ENCODE measurements around the gene FMOD.

Gene FMOD

DNA sequence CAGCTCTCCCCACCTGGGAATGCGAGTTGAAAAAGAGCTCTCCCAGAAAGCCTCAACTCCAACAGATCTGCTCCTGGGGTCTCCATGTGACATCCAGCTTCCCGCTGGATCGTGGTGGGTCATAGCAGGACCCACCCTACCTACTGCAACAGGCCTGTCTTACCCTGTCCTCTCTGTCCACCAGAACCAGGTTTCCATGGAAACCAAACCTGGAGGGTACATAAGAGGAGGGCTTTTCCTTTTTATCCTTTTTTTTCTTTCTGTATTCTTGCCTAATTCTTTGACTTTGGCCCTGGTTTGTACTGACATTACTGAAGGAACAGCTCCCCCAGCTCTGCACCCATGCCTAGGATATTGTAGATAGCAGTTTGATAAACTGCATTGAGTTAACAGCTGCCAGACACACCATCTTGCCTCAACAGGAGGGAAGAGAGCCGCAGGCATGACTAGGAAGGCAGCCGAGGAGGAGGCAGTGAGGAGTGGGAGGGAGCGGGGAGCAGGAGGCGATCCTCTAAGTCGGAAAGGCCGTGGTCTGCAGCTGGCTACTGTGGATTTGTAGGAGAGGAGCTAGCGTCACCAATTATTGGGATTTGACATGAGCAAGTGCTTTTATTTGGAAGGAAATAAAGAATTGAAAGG lies 9.7 kb upstream of the FMOD start:
- Histone ChIP-seq H3F3A (ENCODE audit: low read depth) (no peaks in the 10 kb centered on the region), H3K9me2 (replicated peaks; ENCODE audit: low read depth, low read length) (no peaks in the 10 kb centered on the region), H3K79me2 (ENCODE audit: insufficient read depth, low read length) (no peaks in the 10 kb centered on the region), H3K36me3 (ENCODE audit: insufficient read depth, low read length) (no peaks in the 10 kb centered on the region), H3K9ac (ENCODE audit: low read depth, low read length, poor library complexity, severe bottlenecking) (no peak overlapping the region), H3K4me3 (ENCODE audit: low read length, poor library complexity, severe bottlenecking) (no peak overlapping the region), H3K9me3 (ENCODE audit: insufficient read depth, low read depth, low read length) (no peaks in the 10 kb centered on the region), H3K27me3 (ENCODE audit: insufficient read depth, low read length, poor library complexity, severe bottlenecking) (no peaks in the 10 kb centered on the region), H4K20me1 (ENCODE audit: insufficient read depth, low read length, poor library complexity, severe bottlenecking) (no peaks in the 10 kb centered on the region), H3K4me2 (ENCODE audit: low read depth, low read length, poor library complexity, severe bottlenecking) (no peak overlapping the region), H3K4me1 (ENCODE audit: insufficient read depth, low read length, poor library complexity, severe bottlenecking) (no peaks in the 10 kb centered on the region), H2AFZ (ENCODE audit: low read length) (no peak overlapping the region)
- TF ChIP-seq CTCF (conservative IDR thresholded peaks at IDR 0.05; ENCODE audit: low read length) (no peak), EZH2phosphoT487 (IDR thresholded peaks at IDR 0.05; ENCODE audit: borderline replicate concordance) (no peak)

- Histone ChIP-seq H3K4me3 (ENCODE audit: low read length, poor library complexity, severe bottlenecking) (no peak overlapping the region), H3K27me3 (ENCODE audit: insufficient read depth, low read length, poor library complexity, severe bottlenecking) (no peaks in the 10 kb centered on the region), H3K9ac (ENCODE audit: low read depth, low read length, poor library complexity, severe bottlenecking) (no peak overlapping the region), H3K36me3 (ENCODE audit: insufficient read depth, low read length) (no peaks in the 10 kb centered on the region), H3K4me1 (ENCODE audit: insufficient read depth, low read length, poor library complexity, severe bottlenecking) (no peaks in the 10 kb centered on the region), H3F3A (ENCODE audit: low read depth) (no peaks in the 10 kb centered on the region), H2AFZ (ENCODE audit: low read length) (no peak overlapping the region), H4K20me1 (ENCODE audit: insufficient read depth, low read length, poor library complexity, severe bottlenecking) (no peaks in the 10 kb centered on the region), H3K4me2 (ENCODE audit: low read depth, low read length, poor library complexity, severe bottlenecking) (no peak overlapping the region), H3K9me2 (replicated peaks; ENCODE audit: low read depth, low read length) (no peaks in the 10 kb centered on the region), H3K9me3 (ENCODE audit: insufficient read depth, low read depth, low read length) (no peaks in the 10 kb centered on the region), H3K79me2 (ENCODE audit: insufficient read depth, low read length) (no peaks in the 10 kb centered on the region)
- TF ChIP-seq CTCF (conservative IDR thresholded peaks at IDR 0.05; ENCODE audit: low read length) (no peak), EZH2phosphoT487 (IDR thresholded peaks at IDR 0.05; ENCODE audit: borderline replicate concordance) (no peak)
These were observed 8.2 kb upstream of the FMOD start for GRCh38 chr1:203359010-203359571.

GRCh38 chr1:203354246-203354645 lies 3.3 kb upstream of the FMOD start:
- no peaks in the 10 kb centered on the region for H3K4me1 ChIP-seq (ENCODE audit: insufficient read depth, low read length, poor library complexity, severe bottlenecking)
- H3K9ac ChIP-seq (ENCODE audit: low read depth, low read length, poor library complexity, severe bottlenecking), result no peak overlapping the region
- no peaks in the 10 kb centered on the region for H3K9me2 ChIP-seq (replicated peaks; ENCODE audit: low read depth, low read length)
- no peaks in the 10 kb centered on the region for H3K36me3 ChIP-seq (ENCODE audit: insufficient read depth, low read length)
- no peak overlapping the region for H2AFZ ChIP-seq (ENCODE audit: low read length)
- H3K27me3 ChIP-seq (ENCODE audit: insufficient read depth, low read length, poor library complexity, severe bottlenecking), result no peaks in the 10 kb centered on the region
- no peak overlapping the region for H3K4me3 ChIP-seq (ENCODE audit: low read length, poor library complexity, severe bottlenecking)
- no peak for TF ChIP-seq CTCF (conservative IDR thresholded peaks at IDR 0.05; ENCODE audit: low read length)
- no peak for TF ChIP-seq EZH2phosphoT487 (IDR thresholded peaks at IDR 0.05; ENCODE audit: borderline replicate concordance)
- H4K20me1 ChIP-seq (ENCODE audit: insufficient read depth, low read length, poor library complexity, severe bottlenecking), result no peaks in the 10 kb centered on the region
- H3K9me3 ChIP-seq (ENCODE audit: insufficient read depth, low read depth, low read length), result no peaks in the 10 kb centered on the region
- no peaks in the 10 kb centered on the region for H3F3A ChIP-seq (ENCODE audit: low read depth)
- H3K79me2 ChIP-seq (ENCODE audit: insufficient read depth, low read length), result no peaks in the 10 kb centered on the region
- H3K4me2 ChIP-seq (ENCODE audit: low read depth, low read length, poor library complexity, severe bottlenecking), result no peak overlapping the region

Measured in Loucy (cell line).